Spleen (tissue), 11 donors: ENCODE results near the gene NENF. TPM values are rescaled to one million over a fixed set of nuclear protein-coding genes. Genes with fewer than 3 reads are reported as not detected.

Source experiments
- DNase-seq: peaks from one replicate; pipeline ENCODE4 v3.0.0-alpha.2; 2020
- H3K27ac ChIP-seq, 8 donors: fragments of 200-600 bp; sonication (generic) in 7 of 8; 1 replicate in 4 of 8; 2 replicates in 4 of 8; pipeline versions ENCODE4 v1.5.0 to v1.8.0; 2016 to 2021; ENCODE audit warnings: inconsistent platforms in 4 of 8, mild to moderate bottlenecking in 4 of 8, moderate library complexity in 1 of 8
- H3K27me3 ChIP-seq, 7 donors: fragments of 200-600 bp; sonication (generic) in 6 of 7; replicated peaks in 1 of 7; 1 replicate in 4 of 7; 2 replicates in 3 of 7; pipeline versions ENCODE4 v1.5.0 to v1.8.0; 2016 to 2021; ENCODE audit warnings: inconsistent platforms in 3 of 7, mild to moderate bottlenecking in 1 of 7
- H3K36me3 ChIP-seq, 6 donors: fragments of 200-600 bp; sonication (generic) in 5 of 6; 1 replicate in 4 of 6; 2 replicates in 2 of 6; pipeline versions ENCODE4 v1.5.0 to v1.8.0; 2016 to 2021; ENCODE audit warnings: inconsistent platforms in 2 of 6
- H3K4me1 ChIP-seq, 6 donors: fragments of 200-600 bp; sonication (generic) in 5 of 6; 1 replicate in 3 of 6; 2 replicates in 3 of 6; pipeline versions ENCODE4 v1.5.0 to v1.8.0; 2016 to 2021; ENCODE audit warnings: inconsistent platforms in 3 of 6
- H3K4me3 ChIP-seq, 8 donors: fragments of 200-600 bp; sonication (generic) in 7 of 8; 1 replicate in 4 of 8; 2 replicates in 4 of 8; pipeline versions ENCODE4 v1.5.0 to v1.8.0; 2016 to 2021; ENCODE audit warnings: inconsistent platforms in 4 of 8, mild to moderate bottlenecking in 4 of 8, moderate library complexity in 2 of 8
- H3K9me3 ChIP-seq, 8 donors: fragments of 200-600 bp; sonication (generic) in 7 of 8; 1 replicate in 4 of 8; 2 replicates in 4 of 8; pipeline versions ENCODE4 v1.5.0 to v1.8.0; 2016 to 2021; ENCODE audit warnings: inconsistent platforms in 4 of 8
- CTCF ChIP-seq, 11 experiments: fragments of 200-600 bp in 7 of 11; fragments of 450-650 bp in 4 of 11; sonication (generic) in 4 of 11; IDR thresholded peaks in 8 of 11; conservative IDR thresholded peaks in 3 of 11; 1 replicate in 7 of 11; 2 replicates in 4 of 11; pipeline versions ENCODE4 v1.4.0 to v1.8.0; 2016 to 2021; ENCODE audit warnings: antibody characterized with exemption in 11 of 11, inconsistent platforms in 4 of 11, mild to moderate bottlenecking in 1 of 11
- POLR2A ChIP-seq, 3 donors: fragments of 450-650 bp; IDR thresholded peaks; one replicate each; pipeline ENCODE4 v1.5.1; 2017; ENCODE audit warnings: antibody characterized with exemption in 3 of 3, mild to moderate bottlenecking in 1 of 3
- POLR2AphosphoS5 ChIP-seq, 3 donors: sonication (generic); formaldehyde crosslinking; IDR thresholded peaks; one replicate each; pipeline ENCODE4 v1.5.1; 2017; ENCODE audit warnings: antibody characterized with exemption in 3 of 3
- WGBS, 5 donors: extraction: QIAGEN DNeasy Blood & Tissue Kit in 3 of 5; methylation state at CpG; one replicate each; pipeline versions ENCODE4 v1.1.5 to v1.1.7; 2013 to 2018; 5-methylcytosine and 5-hydroxymethylcytosine counted together
- intact Hi-C: fragments of 100-400 bp; cut with DNase I; formaldehyde crosslinking; loops from one replicate; pipeline ENCODE4 v1.15.0; 2023; ENCODE audit warnings: low total_unique reads
- polyA plus RNA-seq, 3 donors: library from polyadenylated mRNA; stranded (reverse); fragments of 200-250 nt; gene quantifications; one replicate each; pipeline ENCODE4 v1.2.1, GENCODE V29; 2013
- total RNA-seq, 7 donors: library from RNA; depleted of rRNA in 3 of 7; stranded (reverse); fragments of >200 nt in 3 of 7; fragmentation: NEBNext Ultra II Directional in 4 of 7; extraction: Animal tissue kit (Norgen Biotek cat#: 25700) in 4 of 7; gene quantifications; one replicate each; pipeline versions ENCODE4 v1.1.0 to v1.2.1, GENCODE V29; 2016 to 2021
- donor health status: healthy with polysubstance abuse.
- donor health status: DM: no; HTN: no; CAD: no; lungs with moderate emphysema.
- donor health status: DM: no; HTN: no; CAD: no.
- donor health status: Bipolar disorder and iron deficiency.
- donor health status: healthy.
- donor health status: DM: no; HTN: no; CAD: no.
- donor health status: DM: yes; HTN: yes; CAD: no.

Gene NENF
- total and polyA plus RNA-seq, 10 donors: 23.2 to 59.4 (median 40.8) TPM

DNA sequence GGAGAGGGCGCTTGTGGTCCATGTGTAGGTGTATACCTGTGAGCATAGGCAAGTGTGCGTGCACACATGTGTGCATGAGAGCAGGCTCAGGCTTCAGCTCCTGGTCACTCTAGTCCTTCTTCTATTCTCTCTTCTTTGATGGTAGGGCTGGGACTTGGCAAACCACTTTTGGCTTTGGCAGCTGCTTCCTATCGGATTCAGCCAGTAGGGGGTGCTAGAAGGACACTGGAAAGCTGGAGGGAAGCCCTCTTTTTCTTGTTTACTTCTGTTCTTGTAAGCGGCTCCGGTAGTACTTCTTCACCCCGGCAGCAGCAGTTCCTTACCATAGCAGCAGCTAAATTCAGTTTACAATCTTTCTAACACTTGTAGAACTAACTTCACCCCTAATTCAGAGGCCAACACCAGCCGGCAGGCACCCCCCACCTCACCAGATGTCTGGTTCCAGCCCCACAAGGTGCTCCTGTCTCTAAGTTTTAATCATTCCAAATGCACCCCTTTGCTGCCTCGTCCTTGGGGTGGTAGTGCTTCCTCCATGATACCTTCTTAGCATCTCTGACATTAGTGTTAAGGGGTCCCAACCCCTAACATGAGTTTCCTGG lies 25.1 kb downstream of the NENF start:
- Histone ChIP-seq H3K4me1 (peaks cover 0 to 22% (median 8%) of the 10 kb centered on the region in 6 donors), H3K9me3 (peaks cover 0 to 6% (median 0%) of the 10 kb centered on the region in 8 donors), H3K36me3 (no peaks in the 10 kb centered on the region), H3K27me3 (no peaks in the 10 kb centered on the region), H3K4me3 (no peak overlapping the region), H3K27ac (no peak overlapping the region)
- DNase-seq: peak; percentile 47
- intact Hi-C loops: loop anchor here (5.0 to 10.0 kb wide), 2 partner anchors 143 to 386 kb away; no protein-coding TSS in a partner anchor
- 54 to 63% (median 60%) methylated on average over 8 of the region's 8 CpGs for WGBS, 5 donors
- TF ChIP-seq POLR2A (IDR thresholded peaks at IDR 0.05) (no peak), CTCF (IDR thresholded peaks at IDR 0.05 in 8 of 11, conservative IDR thresholded peaks at IDR 0.05 in 3 of 11) (peak in 10 of 11 experiments; percentile 9 to 72 (median 48))

GRCh38 chr1:212458817-212459216 lies 26.1 kb downstream of the NENF start:
- H3K36me3 ChIP-seq: no peaks in the 10 kb centered on the region
- H3K27ac ChIP-seq: no peak overlapping the region
- no peak overlapping the region for H3K4me3 ChIP-seq
- H3K27me3 ChIP-seq: no peaks in the 10 kb centered on the region
- peaks cover 0 to 12% (median 7%) of the 10 kb centered on the region in 6 donors for H3K4me1 ChIP-seq
- peak; percentile 51 for DNase-seq
- intact Hi-C loops: loop anchor here (5.0 to 10.0 kb wide), 2 partner anchors 144 to 387 kb away; no protein-coding TSS in a partner anchor
- TF ChIP-seq POLR2AphosphoS5 (IDR thresholded peaks at IDR 0.05) (no peak), CTCF (IDR thresholded peaks at IDR 0.05 in 8 of 11, conservative IDR thresholded peaks at IDR 0.05 in 3 of 11) (no peak), POLR2A (IDR thresholded peaks at IDR 0.05) (no peak)
- peaks cover 0 to 6% (median 0%) of the 10 kb centered on the region in 8 donors for H3K9me3 ChIP-seq
- WGBS, 5 donors: 11 to 27% (median 21%) methylated on average over 1 of the region's 1 CpG

- H3K36me3 ChIP-seq: no peaks in the 10 kb centered on the region
- intact Hi-C loops: loop anchor here (5.0 to 10.0 kb wide), 2 partner anchors 145 to 387 kb away; no protein-coding TSS in a partner anchor
- H3K4me3 ChIP-seq: no peak overlapping the region
- H3K27ac ChIP-seq: no peak overlapping the region
- TF ChIP-seq CTCF (IDR thresholded peaks at IDR 0.05 in 8 of 11, conservative IDR thresholded peaks at IDR 0.05 in 3 of 11) (no peak), POLR2A (IDR thresholded peaks at IDR 0.05) (no peak), POLR2AphosphoS5 (IDR thresholded peaks at IDR 0.05) (no peak)
- no peak for DNase-seq
- peaks cover 0 to 10% (median 7%) of the 10 kb centered on the region in 6 donors for H3K4me1 ChIP-seq
- no peaks in the 10 kb centered on the region for H3K27me3 ChIP-seq
- H3K9me3 ChIP-seq: peaks cover 0 to 6% (median 0%) of the 10 kb centered on the region in 8 donors
- 70 to 97% (median 94%) methylated on average over 5 of the region's 5 CpGs for WGBS, 5 donors
These were observed 26.9 kb downstream of the NENF start for GRCh38 chr1:212459656-212460055.

GRCh38 chr1:212460376-212460775 lies 27.7 kb downstream of the NENF start:
- WGBS, 5 donors: 75 to 96% (median 93%) methylated on average over 3 to 9 of the region's 9 CpGs
- Histone ChIP-seq H3K36me3 (no peaks in the 10 kb centered on the region), H3K4me3 (no peak overlapping the region), H3K9me3 (peaks cover 0 to 6% (median 0%) of the 10 kb centered on the region in 8 donors), H3K4me1 (peaks cover 0 to 8% (median 7%) of the 10 kb centered on the region in 6 donors), H3K27me3 (no peaks in the 10 kb centered on the region), H3K27ac (no peak overlapping the region)
- intact Hi-C loops: no loop called here
- TF ChIP-seq CTCF (IDR thresholded peaks at IDR 0.05 in 8 of 11, conservative IDR thresholded peaks at IDR 0.05 in 3 of 11) (no peak), POLR2AphosphoS5 (IDR thresholded peaks at IDR 0.05) (no peak), POLR2A (IDR thresholded peaks at IDR 0.05) (no peak)
- peak; percentile 66 for DNase-seq
